Right cardiac atrium (tissue), 5 donors: ENCODE results near the gene HOXA13. TPM values are rescaled to one million over a fixed set of nuclear protein-coding genes. Genes with fewer than 3 reads are reported as not detected.

Experiments used
- ATAC-seq, 2 donors: fragments of 200-7000 bp; cut with Tn5 transposase; one replicate each; pipeline versions ENCODE4 v1.8.0 to v1.9.1; 2020; ENCODE audit warnings: moderate library complexity in 2 of 2, mild to moderate bottlenecking in 1 of 2
- DNase-seq, 3 donors: peaks; one replicate each; pipeline ENCODE4 v3.0.0-alpha.2; 2020
- H3K27ac ChIP-seq: one replicate; pipeline ENCODE4 v1.5.1; 2013; ENCODE audit warnings: mild to moderate bottlenecking, low read length, control low read depth, moderate library complexity
- H3K27me3 ChIP-seq: one replicate; pipeline ENCODE4 v1.6.1; 2013; ENCODE audit not compliant: control insufficient read depth, insufficient read depth
- H3K4me1 ChIP-seq: one replicate; pipeline ENCODE4 v1.6.1; 2013; ENCODE audit warnings: low read length; ENCODE audit not compliant: control insufficient read depth, insufficient read depth
- H3K4me3 ChIP-seq: one replicate; pipeline ENCODE4 v1.5.1; 2013; ENCODE audit warnings: low read length, control low read depth
- H3K9me3 ChIP-seq: one replicate; pipeline ENCODE4 v1.6.1; 2013; ENCODE audit warnings: low read length; ENCODE audit not compliant: control insufficient read depth
- WGBS: extraction: QIAGEN DNeasy Blood & Tissue Kit; methylation state at CpG from one replicate; pipeline ENCODE4 v1.1.7; 2013; 5-methylcytosine and 5-hydroxymethylcytosine counted together
- intact Hi-C, 4 donors: fragments of 100-400 bp; cut with DNase I; formaldehyde crosslinking; loops; one replicate each; pipeline versions ENCODE4 v1.11.0 to v1.14.0; 2022 to 2023
- polyA plus RNA-seq: library from polyadenylated mRNA; stranded (reverse); fragments of 200-250 nt; gene quantifications from one replicate; pipeline ENCODE4 v1.2.3, GENCODE V29; 2013
- total RNA-seq, 4 donors: library from RNA; stranded (reverse); fragmentation: NEBNext Ultra II Directional; extraction: Animal tissue kit (Norgen Biotek cat#: 25700); gene quantifications; one replicate each; pipeline ENCODE4 v1.2.1, GENCODE V29; 2021
- donor health status: healthy with polysubstance abuse.
- donor health status: DM: no; HTN: yes; CAD: no.
- donor health status: DM: no; HTN: no; CAD: no.
- donor health status: DM: no; HTN: yes; CAD: no; lungs with severe emphysema.
- donor health status: DM: yes; HTN: yes; CAD: no.

Gene HOXA13
- total and polyA plus RNA-seq, 5 donors: not detected

DNA sequence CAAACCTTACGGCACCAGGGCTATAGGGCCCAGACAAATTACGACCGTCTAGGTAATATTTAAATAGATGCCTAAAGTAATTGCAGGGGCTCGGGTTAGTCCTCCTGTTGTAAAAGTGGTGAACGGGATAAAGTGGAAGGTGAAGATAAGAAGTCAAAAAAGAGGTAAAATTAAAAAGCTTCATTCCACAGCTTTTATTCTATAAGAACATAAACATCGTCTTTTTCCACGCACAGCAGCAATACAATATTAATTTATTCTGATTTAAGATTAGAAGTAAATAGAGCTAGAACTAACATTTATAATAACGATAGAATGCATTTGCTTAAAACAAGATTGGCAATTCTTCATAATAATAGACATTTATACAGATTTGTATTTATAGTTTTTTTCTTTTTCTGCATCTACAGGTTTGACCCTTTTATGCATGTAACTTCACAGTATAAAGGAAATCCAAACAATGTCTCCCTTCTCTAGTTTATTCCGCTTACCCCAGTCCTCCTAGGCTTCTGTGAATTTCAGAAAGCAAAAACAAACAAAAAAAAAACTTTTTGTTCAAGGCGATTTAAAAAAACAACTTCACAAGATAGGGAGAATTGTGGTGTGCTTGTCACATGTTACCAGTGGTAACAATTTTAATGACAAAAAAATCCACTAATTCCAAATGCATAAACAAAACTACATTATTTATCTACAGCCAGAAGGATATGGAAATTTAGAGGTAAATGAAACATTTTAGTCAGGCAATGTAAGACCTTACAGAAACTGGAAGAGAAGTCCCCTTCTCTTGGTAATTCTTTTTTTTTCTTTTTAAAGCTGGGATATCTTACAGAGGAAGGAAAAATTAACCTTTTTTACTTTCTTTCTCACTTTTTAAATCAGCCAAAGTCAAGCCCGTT lies 29.2 kb downstream of the HOXA13 start:
- ATAC-seq (no peak), DNase-seq (no peak)
- no peak overlapping the region for H3K4me3 ChIP-seq
- no peaks in the 10 kb centered on the region for H3K9me3 ChIP-seq
- no peaks in the 10 kb centered on the region for H3K27me3 ChIP-seq
- H3K27ac ChIP-seq: no peak overlapping the region
- no peaks in the 10 kb centered on the region for H3K4me1 ChIP-seq
- WGBS: 18% methylated on average over 11 of the region's 11 CpGs
- intact Hi-C loops: no loop called here

DNA sequence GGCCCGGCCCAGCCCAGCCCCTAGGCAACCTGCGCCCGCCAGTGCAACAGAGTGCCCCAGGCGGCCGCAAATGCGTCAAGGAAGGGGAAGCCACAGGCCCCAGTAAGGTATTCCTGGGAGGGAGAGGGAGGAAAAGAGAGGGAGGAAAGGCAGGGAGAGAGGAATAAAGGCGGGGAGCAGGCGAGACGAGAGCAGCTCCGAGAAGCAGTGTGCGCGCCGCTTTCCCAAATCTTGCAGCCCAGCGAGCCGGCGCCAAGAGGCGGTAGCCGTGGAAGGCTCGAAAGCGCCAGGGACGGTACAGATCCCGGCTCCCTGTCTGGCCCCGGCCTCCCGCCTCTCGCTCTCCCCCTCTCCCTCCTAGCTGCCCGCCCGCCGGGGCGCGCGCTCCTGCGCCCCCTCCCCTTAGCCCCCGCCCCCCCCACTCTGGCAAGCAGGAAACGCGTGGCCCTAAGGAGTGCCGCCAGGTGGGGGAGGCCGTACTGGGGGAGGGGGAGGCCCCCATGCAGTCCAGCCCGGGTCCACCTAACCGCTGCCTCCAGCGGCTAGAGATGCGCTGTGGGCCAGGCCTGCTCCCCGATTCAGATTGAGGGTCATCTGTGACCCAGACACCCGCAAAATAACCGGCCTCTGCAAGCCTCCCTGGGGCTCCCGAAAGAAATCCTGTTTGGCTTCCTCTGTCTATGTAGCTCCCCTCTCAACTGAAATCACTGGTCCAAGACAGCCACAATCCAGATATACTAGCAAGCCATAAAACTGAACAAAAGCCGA lies 30.0 kb downstream of the HOXA13 start:
- no peaks in the 10 kb centered on the region for H3K27me3 ChIP-seq
- intact Hi-C loops: loop anchor here in 2 of 4 donors (10.0 kb wide), 2 partner anchors 805 to 1285 kb away; no protein-coding TSS in a partner anchor
- H3K9me3 ChIP-seq: no peaks in the 10 kb centered on the region
- DNase-seq (peak in 1 of 3 donors; percentile 14), ATAC-seq (no peak)
- H3K4me1 ChIP-seq: no peaks in the 10 kb centered on the region
- H3K27ac ChIP-seq: no peak overlapping the region
- WGBS: 2% methylated on average over 45 of the region's 46 CpGs
- no peak overlapping the region for H3K4me3 ChIP-seq

DNA sequence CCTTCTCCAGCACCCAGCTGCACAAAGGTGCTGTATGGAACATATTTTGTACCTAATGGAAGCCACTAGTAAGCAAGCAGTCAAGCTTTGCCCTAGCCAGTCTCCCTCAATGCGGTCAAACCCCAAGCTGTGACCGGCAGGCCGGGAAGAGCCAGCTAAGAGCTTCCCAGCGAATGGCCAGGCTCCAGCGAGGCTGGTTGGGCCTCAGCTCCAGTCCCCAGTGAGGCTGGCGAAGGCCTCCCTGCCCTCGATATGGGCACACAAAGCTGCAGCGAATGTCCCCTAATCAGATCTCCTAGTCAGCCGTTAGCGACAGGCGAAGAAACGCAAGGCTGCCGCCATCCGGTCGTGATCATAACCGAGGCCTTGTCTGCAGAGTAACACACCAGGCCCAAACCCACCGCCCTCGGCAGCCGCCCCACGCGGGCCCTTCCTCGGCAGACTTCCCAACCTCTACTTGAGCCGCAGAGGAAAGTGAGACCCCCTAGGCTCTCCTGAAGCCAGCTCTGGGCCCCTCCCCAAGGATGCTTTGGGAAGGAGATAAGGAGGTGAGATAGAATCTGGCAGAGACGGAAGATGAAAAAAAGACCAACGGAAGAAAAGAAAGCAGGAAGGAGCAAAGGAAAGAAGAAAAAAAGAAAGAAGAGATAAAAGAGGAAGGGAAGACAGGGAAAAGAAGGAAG lies 31.5 kb downstream of the HOXA13 start:
- no peak for ATAC-seq
- WGBS: 24% methylated on average over 25 of the region's 25 CpGs
- Histone ChIP-seq H3K27me3 (no peaks in the 10 kb centered on the region), H3K27ac (no peak overlapping the region), H3K4me1 (no peaks in the 10 kb centered on the region), H3K4me3 (no peak overlapping the region), H3K9me3 (no peaks in the 10 kb centered on the region)
- intact Hi-C loops: loop anchor here in 2 of 4 donors (10.0 kb wide), 2 partner anchors 804 to 1284 kb away; no protein-coding TSS in a partner anchor
- peak in 2 of 3 donors; percentile 13 to 40 for DNase-seq

DNA sequence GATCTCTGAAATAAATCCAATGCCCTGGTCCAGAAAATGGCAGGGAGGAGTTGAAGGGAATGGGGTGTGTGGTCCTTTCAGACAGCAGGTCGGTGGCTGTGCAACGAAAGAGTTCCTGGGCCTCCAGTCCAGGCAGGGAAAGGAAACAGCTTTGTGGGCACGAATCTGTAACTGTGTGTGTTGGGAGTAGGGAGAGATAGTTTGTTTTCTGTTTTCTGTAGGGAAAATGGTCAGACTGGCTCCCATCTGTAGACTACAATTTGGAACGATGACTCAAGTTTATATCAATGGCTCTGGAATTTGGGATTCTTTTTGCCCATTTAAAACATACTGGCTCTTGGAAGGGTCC lies 32.0 kb downstream of the HOXA13 start:
- H3K27ac ChIP-seq: no peak overlapping the region
- H3K27me3 ChIP-seq: no peaks in the 10 kb centered on the region
- no peak overlapping the region for H3K4me3 ChIP-seq
- ATAC-seq (no peak), DNase-seq (peak in 1 of 3 donors; percentile 1)
- WGBS: 32% methylated on average over 4 of the region's 4 CpGs
- intact Hi-C loops: loop anchor here in 2 of 4 donors (10.0 kb wide), 2 partner anchors 803 to 1283 kb away; no protein-coding TSS in a partner anchor
- H3K9me3 ChIP-seq: no peaks in the 10 kb centered on the region
- no peaks in the 10 kb centered on the region for H3K4me1 ChIP-seq

DNA sequence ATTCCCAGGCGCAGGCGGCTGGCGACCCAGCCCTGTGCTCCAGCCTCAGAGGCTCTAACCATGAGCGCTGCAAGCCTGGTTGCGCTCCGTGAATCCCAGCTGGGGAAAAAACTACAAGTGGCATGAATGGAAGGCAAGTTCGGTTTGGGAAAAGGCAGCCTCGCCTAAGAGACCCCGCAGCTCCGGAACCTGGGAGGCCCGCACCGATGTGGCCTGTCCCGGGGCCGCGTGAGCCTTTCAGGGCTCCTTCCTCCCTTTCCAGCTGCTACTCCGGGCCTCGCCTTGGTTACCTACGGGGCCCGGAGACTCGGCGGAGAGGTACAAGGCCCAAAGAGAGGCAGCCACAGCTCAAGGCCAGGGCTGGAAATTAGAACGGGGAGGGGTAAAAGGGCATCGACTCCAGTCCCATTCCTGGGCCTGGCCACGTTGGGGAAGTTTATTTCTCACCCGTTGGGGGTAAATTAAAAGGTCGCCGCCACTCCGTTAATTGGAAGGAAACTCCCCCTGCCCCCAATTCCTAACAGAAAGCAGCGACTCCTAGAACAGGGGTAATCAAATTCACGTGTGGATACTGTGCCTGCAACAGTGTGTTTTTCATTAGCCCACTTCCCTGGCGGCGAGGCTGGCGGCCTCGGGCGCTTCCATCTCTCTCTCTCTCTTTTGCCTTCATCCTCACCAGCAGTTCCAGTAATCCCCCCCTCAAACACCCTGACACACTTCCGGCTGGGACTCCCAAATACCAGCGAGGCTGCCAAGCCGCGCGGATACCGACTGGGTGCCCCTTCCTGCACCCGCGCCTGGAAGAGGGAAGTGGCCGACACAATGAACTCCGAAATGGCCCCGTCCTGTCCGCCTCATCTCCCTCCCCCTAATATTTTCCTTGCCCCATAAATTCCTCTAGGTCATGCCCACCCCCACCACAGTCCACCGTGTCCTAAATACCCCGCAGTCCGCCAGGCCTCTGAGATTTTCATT lies 33.1 kb downstream of the HOXA13 start:
- Histone ChIP-seq H3K9me3 (no peaks in the 10 kb centered on the region), H3K4me1 (no peaks in the 10 kb centered on the region), H3K4me3 (no peak overlapping the region), H3K27ac (no peak overlapping the region), H3K27me3 (no peaks in the 10 kb centered on the region)
- WGBS: 7% methylated on average over 50 of the region's 50 CpGs
- intact Hi-C loops: loop anchor here in 2 of 4 donors (10.0 kb wide), 2 partner anchors 802 to 1282 kb away; no protein-coding TSS in a partner anchor
- ATAC-seq: no peak
- DNase-seq: peak in 2 of 3 donors; percentile 27 to 41

DNA sequence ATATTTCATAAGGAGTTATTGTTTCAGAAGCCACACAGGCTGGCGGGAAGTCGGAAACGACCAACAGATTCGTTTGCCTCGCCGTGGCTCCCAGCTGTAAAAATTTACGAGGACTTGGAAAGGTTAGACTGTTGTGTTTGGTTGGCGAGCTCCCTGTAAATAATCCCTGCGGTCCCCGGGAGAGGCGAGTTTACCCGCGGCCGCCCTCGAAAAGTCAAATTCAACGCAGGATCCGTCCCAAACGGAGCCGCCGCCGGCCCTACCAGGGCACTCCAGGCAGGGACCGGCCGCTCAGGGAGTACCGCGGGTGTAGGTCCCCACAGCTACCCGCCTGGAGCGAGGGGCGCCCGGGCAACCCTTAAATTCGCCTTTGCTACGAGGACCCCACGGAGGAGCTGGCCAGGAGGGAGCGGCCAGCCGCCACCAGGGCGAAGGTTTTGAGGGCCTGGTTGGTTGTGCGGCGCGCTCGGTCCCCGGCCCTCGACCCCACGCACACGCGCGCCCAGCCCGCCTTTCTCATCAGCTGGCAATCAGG lies 33.8 kb downstream of the HOXA13 start:
- H3K27ac ChIP-seq: no peak overlapping the region
- H3K27me3 ChIP-seq: no peaks in the 10 kb centered on the region
- H3K9me3 ChIP-seq: no peaks in the 10 kb centered on the region

DNA sequence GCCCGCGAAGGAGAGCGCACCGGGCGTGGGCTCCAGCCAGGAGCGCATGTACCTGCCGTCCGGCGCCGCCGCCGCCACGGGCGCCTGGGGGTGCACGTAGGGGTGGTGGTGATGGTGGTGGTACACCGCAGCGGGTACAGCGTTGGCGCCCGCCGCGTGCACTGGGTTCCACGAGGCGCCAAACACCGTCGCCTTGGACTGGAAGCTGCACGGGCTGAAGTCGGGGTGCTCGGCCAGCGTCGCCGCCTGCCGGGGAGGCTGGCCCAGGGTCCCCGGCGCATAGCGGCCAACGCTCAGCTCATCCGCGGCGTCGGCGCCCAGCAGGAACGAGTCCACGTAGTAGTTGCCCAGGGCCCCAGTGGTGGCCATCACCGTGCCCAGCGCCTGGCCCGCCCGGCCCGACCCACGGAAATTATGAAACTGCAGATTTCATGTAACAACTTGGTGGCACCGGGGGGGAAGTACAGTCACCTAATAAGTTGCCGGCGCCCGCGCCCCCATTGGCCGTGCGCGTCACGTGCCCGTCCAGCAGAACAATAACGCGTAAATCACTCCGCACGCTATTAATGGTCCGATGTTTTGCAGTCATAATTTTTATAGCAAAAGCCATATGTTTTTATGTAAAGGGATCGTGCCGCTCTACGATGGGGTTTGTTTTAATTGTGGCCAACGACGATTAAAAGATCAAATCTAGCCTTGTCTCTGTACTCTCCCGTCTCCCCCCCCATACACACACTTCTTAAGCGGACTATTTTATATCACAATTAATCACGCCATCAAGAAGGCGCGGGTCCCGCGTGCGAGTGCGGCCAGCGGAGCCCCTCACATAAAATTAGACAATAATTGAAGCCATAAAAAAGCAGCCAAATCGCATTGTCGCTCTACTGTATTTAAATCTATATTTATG lies 34.5 kb downstream of the HOXA13 start, which contains the start of gene HOXA9:
TSS of gene HOXA9 (minus strand) at position 449 of the 907 bp plus-strand sequence. CDS start at position 369, 80 bp downstream.
- WGBS: 6% methylated on average over 82 of the region's 82 CpGs
- Histone ChIP-seq H3K4me1 (no peaks in the 10 kb centered on the region), H3K4me3 (no peak within 1 kb of the TSS), H3K27ac (no peak within 1 kb of the TSS), H3K27me3 (no peaks in the 10 kb centered on the region), H3K9me3 (no peaks in the 10 kb centered on the region)
- intact Hi-C loops: loop anchor here in 2 of 4 donors (10.0 kb wide), 2 partner anchors 801 to 1281 kb away; no protein-coding TSS in a partner anchor
- ATAC-seq (no peak), DNase-seq (peak in 2 of 3 donors; percentile 60 to 70)

More for the DNA sequence above, 33.8 kb downstream of the HOXA13 start:
- no peak for ATAC-seq
- Histone ChIP-seq H3K4me3 (no peak overlapping the region), H3K4me1 (no peaks in the 10 kb centered on the region)
- intact Hi-C loops: loop anchor here in 2 of 4 donors (10.0 kb wide), 2 partner anchors 801 to 1281 kb away; no protein-coding TSS in a partner anchor
- peak in 1 of 3 donors; percentile 26 for DNase-seq
- WGBS: 7% methylated on average over 46 of the region's 46 CpGs

DNA sequence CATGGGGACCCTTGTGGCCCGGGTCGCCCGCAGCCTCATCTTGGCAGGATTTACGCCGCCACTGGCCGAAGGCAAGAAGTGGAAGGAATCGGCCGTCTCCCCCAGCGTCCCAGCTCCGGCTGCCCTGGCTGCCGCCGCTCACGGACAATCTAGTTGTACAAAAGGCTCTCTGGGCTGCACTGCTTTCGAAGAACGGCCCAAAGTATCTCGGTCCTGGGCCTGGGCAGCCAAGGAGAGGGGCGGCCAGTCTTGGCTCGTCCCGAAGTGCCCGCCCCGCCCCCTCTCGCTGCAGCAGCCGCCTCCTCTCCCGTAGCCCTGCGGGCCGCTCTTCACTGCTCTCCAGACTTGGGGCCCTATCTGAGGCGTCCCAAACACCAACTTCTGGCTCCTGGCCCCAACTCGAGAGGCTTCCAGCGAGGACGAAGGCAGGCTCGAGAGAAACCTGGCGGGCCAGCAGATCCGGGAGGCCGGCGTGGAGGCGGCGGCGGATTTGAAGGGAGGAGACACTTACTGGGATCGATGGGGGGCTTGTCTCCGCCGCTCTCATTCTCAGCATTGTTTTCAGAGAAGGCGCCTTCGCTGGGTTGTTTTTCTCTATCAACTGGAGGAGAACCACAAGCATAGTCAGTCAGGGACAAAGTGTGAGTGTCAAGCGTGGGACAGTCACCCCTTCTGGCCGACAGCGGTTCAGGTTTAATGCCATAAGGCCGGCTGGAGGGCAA lies 35.4 kb downstream of the HOXA13 start:
- Histone ChIP-seq H3K4me3 (no peak overlapping the region), H3K27ac (no peak overlapping the region), H3K27me3 (no peaks in the 10 kb centered on the region), H3K4me1 (no peaks in the 10 kb centered on the region), H3K9me3 (no peaks in the 10 kb centered on the region)
- DNase-seq (peak in 2 of 3 donors; percentile 25 to 49), ATAC-seq (no peak)
- 4% methylated on average over 47 of the region's 47 CpGs for WGBS
- intact Hi-C loops: loop anchor here (5.0 to 10.0 kb wide), 4 partner anchors 482 to 1280 kb away; no protein-coding TSS in a partner anchor
